HK-2 (cell line): ENCODE data around the gene FBLN1.
"Not testable (repeated sequence)": the region's sequence is repeated elsewhere in the genome, so short reads cannot be mapped to it uniquely, and the experiment has no call there.

Experiments
- DNase-seq: peaks from one replicate; pipeline ENCODE4 v3.0.0-alpha.2; 2018; ENCODE audit not compliant: unreplicated experiment

FBLN1 gene

DNA sequence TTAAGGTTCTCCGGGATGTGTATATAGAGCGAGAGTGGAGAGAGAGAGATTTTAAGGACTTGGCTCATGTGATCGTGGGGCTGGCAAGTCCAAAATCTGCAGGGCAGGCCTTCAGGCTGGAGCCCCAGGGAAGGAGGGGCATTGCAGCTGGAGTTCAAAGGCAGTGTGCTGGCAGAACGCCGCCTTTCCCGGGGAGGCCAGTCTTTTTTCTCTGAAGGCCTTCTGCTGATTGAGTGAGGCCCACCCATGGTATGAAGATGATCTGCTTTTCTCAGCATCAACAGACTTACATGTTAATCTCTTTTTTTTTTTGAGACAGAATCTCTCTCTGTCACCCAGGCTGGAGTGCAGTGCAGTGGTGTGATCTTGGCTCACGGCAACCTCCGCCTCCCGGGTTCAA lies 25.4 kb downstream of the FBLN1 start:
- no peak for DNase-seq

GRCh38 chr22:45529105-45529504 lies 26.4 kb downstream of the FBLN1 start:
- no peak for DNase-seq

GRCh38 chr22:45529971-45530575 lies 27.4 kb downstream of the FBLN1 start:
- no peak for DNase-seq

- no peak for DNase-seq
These were observed 29.0 kb downstream of the FBLN1 start for GRCh38 chr22:45531441-45532234.

GRCh38 chr22:45532235-45532631 lies 29.6 kb downstream of the FBLN1 start:
- DNase-seq = no peak

DNA sequence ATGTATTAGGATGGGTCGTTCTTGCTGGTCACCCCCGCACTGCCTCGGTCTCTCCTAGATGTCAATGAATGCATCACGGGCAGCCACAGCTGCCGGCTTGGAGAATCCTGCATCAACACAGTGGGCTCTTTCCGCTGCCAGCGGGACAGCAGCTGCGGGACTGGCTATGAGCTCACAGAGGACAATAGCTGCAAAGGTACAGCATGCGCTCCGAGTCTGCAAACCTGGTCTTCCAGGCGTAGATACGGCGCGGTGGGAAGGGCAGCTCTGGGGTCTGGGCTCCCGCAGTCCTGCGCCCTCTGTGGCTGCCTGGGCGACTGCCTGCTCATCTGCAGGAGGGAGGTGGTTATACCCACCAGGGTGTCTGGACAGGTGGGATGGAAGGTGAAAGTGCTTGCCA lies 31.0 kb downstream of the FBLN1 start:
- DNase-seq = no peak

- DNase-seq = no peak
These were observed 31.9 kb downstream of the FBLN1 start for GRCh38 chr22:45534339-45535192.

GRCh38 chr22:45535290-45535689 lies 32.6 kb downstream of the FBLN1 start:
- DNase-seq = no peak

DNA sequence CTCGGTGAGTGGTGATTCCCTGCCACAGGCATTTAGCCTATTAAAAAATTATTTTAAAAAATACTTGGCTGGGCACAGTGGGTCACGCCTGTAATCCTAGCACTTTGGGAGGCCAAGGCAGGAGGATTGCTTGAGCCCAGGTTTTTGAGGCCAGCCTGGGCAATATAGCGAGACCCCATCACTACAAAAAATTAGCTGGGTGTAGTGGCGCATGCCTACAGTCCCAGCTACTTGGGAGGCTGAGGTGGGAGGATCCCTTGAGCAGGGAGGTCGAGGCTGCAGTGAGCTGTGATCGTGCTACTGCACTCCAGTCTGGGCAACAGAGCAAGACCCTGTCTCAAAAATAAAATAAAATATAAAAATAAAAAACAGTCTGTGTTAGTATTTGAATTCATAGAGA lies 33.2 kb downstream of the FBLN1 start:
- not testable (repeated sequence) for DNase-seq

DNA sequence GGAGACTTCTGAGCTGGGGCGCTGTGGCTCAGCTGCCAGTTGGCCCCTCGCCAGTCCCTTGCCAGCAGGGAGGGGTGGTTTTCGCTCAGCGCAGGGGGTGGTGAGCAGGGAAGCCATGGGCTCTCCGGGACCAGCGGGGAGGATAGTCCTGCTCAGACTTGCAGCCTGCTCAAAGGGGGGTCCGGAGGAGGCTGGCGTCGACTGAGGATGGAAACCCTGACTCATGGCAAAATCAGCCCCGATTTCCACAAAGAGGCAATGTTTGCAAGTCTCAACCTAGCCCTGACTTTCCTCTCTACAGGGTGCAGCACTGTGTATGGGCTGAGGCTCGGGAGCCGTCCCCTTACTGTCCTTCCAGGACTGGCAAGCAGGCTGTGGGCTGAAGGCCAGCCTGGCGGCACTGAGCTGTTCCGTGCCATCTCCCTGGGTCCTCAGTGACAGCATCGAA lies 35.1 kb downstream of the FBLN1 start:
- DNase-seq = no peak

DNA sequence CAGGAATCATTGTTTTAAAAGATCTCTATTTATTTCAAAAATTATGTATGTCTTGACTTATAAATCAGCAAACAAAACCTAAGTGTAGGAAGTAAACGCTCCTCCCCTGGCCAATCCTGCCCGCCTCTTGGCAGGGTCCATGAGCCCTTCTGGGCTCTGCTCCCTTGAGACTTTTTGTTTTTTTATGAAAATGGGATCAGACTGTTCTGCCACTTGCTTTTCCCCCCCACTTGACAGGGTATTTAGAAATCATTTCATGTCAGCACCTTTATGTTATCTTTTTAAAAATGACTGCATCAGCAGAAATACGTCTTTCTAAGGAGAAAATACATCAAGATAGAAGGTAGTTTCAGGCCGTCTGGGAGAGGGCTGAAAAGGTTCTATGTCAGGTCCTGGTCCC lies 35.6 kb downstream of the FBLN1 start:
- no peak for DNase-seq

DNA sequence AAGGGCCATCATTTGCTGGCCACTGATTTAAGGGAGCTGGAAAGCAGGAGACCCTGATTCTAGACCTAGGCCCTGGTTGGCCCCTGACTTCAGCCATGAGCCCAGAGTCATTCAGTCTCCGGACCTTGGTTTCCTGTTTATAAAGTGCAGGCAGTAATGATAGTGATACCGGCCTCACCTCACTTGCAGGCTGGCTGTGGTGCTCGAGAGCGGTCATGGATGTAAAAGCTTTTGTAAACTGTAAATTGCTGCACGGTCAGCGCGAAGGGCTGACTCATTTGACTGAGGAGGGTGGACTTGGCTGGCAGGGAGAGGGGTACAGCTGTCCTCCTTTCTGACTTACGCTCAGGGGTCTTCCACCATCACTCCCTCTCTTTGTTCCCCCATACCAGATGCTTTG lies 37.4 kb downstream of the FBLN1 start:
- no peak for DNase-seq

GRCh38 chr22:45541382-45541979 lies 38.8 kb downstream of the FBLN1 start:
- DNase-seq = no peak

DNA sequence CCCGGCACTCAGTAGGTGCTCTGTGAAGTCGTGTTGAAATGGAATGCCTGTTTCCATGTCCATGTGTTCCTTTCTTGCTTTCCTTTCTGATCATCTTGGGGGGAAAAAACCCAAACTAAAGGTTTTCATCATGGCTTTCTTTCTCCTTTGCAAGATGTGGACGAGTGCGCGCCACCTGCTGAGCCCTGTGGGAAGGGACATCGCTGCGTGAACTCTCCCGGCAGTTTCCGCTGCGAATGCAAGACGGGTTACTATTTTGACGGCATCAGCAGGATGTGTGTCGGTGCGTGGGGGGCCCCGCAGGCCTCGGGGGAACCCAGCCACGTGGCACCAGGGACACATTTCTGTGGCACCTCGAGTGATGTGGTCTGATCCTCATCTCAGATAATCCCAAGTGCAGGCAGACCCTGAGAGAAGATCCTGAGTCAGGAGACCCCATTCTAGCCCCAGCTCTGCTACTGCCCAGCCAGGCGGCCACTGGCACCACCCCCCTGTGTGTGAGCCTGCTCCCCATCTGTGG lies 39.4 kb downstream of the FBLN1 start:
- no peak for DNase-seq

- not testable (repeated sequence) for DNase-seq
These were observed 40.1 kb downstream of the FBLN1 start for GRCh38 chr22:45542736-45543135.

DNA sequence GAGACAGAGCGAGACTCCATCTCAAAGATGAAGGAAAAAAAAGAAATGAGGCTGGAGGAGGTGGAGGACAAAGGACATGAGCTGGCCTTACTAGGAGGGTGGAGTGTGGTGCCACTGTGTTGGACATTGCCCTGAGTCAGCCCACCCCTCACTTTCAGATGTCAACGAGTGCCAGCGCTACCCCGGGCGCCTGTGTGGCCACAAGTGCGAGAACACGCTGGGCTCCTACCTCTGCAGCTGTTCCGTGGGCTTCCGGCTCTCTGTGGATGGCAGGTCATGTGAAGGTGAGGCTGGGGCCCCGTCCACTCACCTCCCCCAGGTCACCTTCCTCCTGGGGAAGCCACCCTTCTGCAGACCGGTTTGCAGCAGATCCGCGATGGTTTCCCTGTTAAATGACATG lies 40.6 kb downstream of the FBLN1 start:
- no peak for DNase-seq

GRCh38 chr22:45544588-45545170 lies 42.0 kb downstream of the FBLN1 start:
- no peak for DNase-seq

- no peak for DNase-seq
These were observed 43.8 kb downstream of the FBLN1 start for GRCh38 chr22:45546333-45547015.

GRCh38 chr22:45547016-45547345 lies 44.3 kb downstream of the FBLN1 start:
- DNase-seq = no peak

DNA sequence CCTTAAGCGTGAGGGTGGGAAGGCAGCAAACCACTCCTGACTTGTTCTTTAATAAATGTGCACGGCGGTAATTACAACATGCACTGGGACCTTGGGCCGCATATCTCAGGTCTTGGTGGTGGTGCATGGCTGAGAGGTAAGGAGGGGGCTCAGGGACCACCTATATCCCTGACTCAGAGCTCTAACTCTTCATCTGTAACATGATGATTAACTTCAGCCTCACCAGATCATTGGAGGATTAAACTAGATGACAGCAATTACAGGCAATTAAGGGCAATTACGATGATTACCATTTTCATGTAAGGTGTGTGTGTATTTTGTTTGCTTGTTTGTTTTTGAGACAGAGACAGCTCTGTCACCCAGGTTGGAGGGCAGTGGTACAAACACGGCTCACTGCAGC lies 45.0 kb downstream of the FBLN1 start:
- DNase-seq = no peak

- DNase-seq = no peak
These were observed 45.7 kb downstream of the FBLN1 start for GRCh38 chr22:45548247-45548840.
